Mesendoderm (in vitro differentiated cells): Measurements from ENCODE around the gene SLC23A2.
"Not testable (repeated sequence)": the region's sequence is repeated elsewhere in the genome, so short reads cannot be mapped to it uniquely, and the experiment has no call there.

Experiments used
- DNase-seq: peaks from one replicate; pipeline ENCODE4 v3.0.0; 2013
- H2AK5ac ChIP-seq: 2 replicates; pipeline ENCODE4 v1.6.1; 2013; ENCODE audit warnings: low read length, inconsistent platforms
- H2BK120ac ChIP-seq: 2 replicates; pipeline ENCODE4 v1.6.1; 2013; ENCODE audit warnings: low read depth, mild to moderate bottlenecking, low read length, moderate library complexity, mixed read lengths
- H2BK15ac ChIP-seq: replicated peaks from 2 replicates; pipeline ENCODE4 v1.6.1; 2013; ENCODE audit warnings: low read depth, mild to moderate bottlenecking, moderate library complexity
- H2BK5ac ChIP-seq: 2 replicates; pipeline ENCODE4 v1.6.1; 2013; ENCODE audit warnings: low read length, inconsistent platforms
- H3K18ac ChIP-seq: 2 replicates; pipeline ENCODE4 v1.6.1; 2013; ENCODE audit warnings: mild to moderate bottlenecking, low read length, mixed read lengths
- H3K23ac ChIP-seq: one replicate; pipeline ENCODE4 v1.6.1; 2013; ENCODE audit warnings: low read length
- H3K27ac ChIP-seq: 2 replicates; pipeline ENCODE4 v1.5.1; 2013; ENCODE audit warnings: low read depth, mild to moderate bottlenecking, inconsistent platforms, low read length, moderate library complexity
- H3K27me3 ChIP-seq: 2 replicates; pipeline ENCODE4 v1.6.1; 2013; ENCODE audit warnings: low read length, control low read depth, mild to moderate bottlenecking, inconsistent platforms; ENCODE audit not compliant: insufficient read depth, poor library complexity
- H3K36me3 ChIP-seq: 2 replicates; pipeline ENCODE4 v1.6.1; 2013; ENCODE audit warnings: low read length, inconsistent platforms; ENCODE audit not compliant: control insufficient read depth, insufficient read depth
- H3K4ac ChIP-seq: one replicate; pipeline ENCODE4 v1.6.1; 2013; ENCODE audit warnings: low read depth, mild to moderate bottlenecking, low read length, moderate library complexity
- H3K4me1 ChIP-seq: 2 replicates; pipeline ENCODE4 v1.6.1; 2013; ENCODE audit warnings: low read depth, low read length, inconsistent platforms; ENCODE audit not compliant: control insufficient read depth
- H3K4me2 ChIP-seq: 2 replicates; pipeline ENCODE4 v1.6.1; 2013; ENCODE audit warnings: low read length
- H3K4me3 ChIP-seq: 2 replicates; pipeline ENCODE4 v1.5.1; 2013; ENCODE audit warnings: mild to moderate bottlenecking, low read length
- H3K56ac ChIP-seq: one replicate; pipeline ENCODE4 v1.6.1; 2013; ENCODE audit warnings: low read length
- H3K79me1 ChIP-seq: 2 replicates; pipeline ENCODE4 v1.6.1; 2013; ENCODE audit warnings: low read length, inconsistent platforms
- H3K79me2 ChIP-seq: 2 replicates; pipeline ENCODE4 v1.6.1; 2013; ENCODE audit warnings: mild to moderate bottlenecking, low read length; ENCODE audit not compliant: control insufficient read depth, insufficient read depth
- H3K9ac ChIP-seq: 2 replicates; pipeline ENCODE4 v1.6.1; 2013; ENCODE audit warnings: low read length, inconsistent platforms
- H4K5ac ChIP-seq: one replicate; pipeline ENCODE4 v1.6.1; 2013; ENCODE audit warnings: low read length
- H4K8ac ChIP-seq: one replicate; pipeline ENCODE4 v1.6.1; 2013; ENCODE audit warnings: low read depth, mild to moderate bottlenecking, control low read depth, low read length, moderate library complexity
- WGBS: extraction: QIAGEN DNeasy Blood & Tissue Kit; methylation state at CpG from one replicate; pipeline ENCODE4 v1.1.7; 2013; ENCODE audit warnings: low lambda C conversion rate, missing lambda C conversion rate; ENCODE audit not compliant: insufficient coverage; ENCODE audit errors: extremely low coverage; 5-methylcytosine and 5-hydroxymethylcytosine counted together

The SLC23A2 gene

DNA sequence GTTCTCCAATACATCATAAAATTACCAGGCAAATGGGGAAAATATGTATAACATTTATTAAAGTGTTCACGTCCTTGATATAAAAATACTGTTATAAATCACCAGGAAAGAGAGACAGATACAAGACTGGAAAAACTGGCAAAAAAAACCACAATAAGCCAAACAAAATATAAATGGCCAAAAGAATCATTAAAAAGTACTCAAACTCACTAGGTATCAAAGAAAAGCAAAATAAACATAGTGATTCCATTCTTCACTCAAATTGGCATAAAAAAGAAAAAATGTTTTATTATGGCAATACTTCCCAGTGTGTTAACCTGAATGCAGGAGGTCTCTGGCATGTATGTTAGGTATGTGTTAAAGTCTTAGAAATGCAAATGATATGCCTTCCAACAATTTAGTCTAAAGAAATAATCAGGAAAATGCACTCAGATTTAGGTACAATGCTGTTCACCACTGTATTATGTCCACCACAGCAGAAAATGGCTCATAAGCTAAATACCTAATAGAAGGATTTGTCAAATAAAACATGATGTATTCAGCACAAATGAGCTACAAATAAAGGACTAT, 21.4 kb downstream of the SLC23A2 start:
- no peaks in the 10 kb centered on the region for H3K27me3 ChIP-seq
- no peak overlapping the region for H2AK5ac ChIP-seq
- H3K18ac ChIP-seq, result no peak overlapping the region
- no peak overlapping the region for H4K5ac ChIP-seq
- no peaks in the 10 kb centered on the region for H3K4me1 ChIP-seq
- H3K27ac ChIP-seq, result no peak overlapping the region
- no peak for DNase-seq
- no peak overlapping the region for H4K8ac ChIP-seq
- no peak overlapping the region for H2BK120ac ChIP-seq
- no peak overlapping the region for H3K23ac ChIP-seq
- no peak overlapping the region for H3K9ac ChIP-seq
- no peaks in the 10 kb centered on the region for H3K79me2 ChIP-seq
- no peak overlapping the region for H2BK15ac ChIP-seq
- H3K4me3 ChIP-seq, result no peak overlapping the region
- no peaks in the 10 kb centered on the region for H3K79me1 ChIP-seq
- no peaks in the 10 kb centered on the region for H3K36me3 ChIP-seq
- WGBS, result no CpG with 5 or more reads among the region's 1 CpG
- no peak overlapping the region for H3K4me2 ChIP-seq
- H3K56ac ChIP-seq, result no peak overlapping the region
- H3K4ac ChIP-seq, result no peak overlapping the region
- H2BK5ac ChIP-seq, result no peak overlapping the region

DNA sequence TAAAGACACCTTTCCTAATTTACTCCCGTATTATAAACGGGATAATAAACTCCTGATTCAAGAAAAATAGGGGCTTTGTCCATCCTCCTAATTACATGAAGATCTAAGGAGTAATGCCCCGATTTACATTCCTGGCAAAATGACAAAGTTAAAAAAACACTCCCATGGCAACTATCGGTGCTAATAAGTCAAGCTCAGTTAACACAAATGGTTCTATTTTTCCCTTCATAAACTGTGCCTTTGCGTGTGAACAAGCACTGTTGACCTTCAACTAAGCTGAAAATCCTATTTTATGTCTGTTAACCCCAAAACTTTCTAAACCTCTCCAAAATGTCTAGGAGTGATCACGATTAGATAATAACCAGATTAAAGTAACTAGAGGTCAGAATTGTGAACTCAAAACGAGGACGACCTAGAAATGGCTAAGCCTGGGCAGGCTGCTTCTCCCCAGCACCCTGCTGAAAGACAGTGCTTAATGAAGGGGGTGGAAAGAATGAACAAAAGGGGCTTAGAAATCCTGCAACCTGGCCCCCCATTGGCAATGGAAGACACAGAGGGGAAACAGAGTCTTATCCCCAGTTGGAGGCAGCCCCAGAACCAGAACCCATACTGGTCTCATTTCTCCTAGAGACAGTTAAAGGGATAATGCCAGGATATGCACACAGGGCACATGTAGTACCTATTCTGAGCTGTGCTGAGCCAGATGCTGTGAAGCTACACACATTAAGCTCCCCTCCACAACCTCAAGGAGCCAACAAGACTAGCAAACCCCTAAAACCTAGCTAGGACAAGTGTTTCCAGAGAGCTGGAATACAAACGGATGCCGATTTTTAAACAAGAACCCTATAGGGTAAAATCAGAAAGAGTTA, 23.0 kb downstream of the SLC23A2 start:
- no peak overlapping the region for H3K4me2 ChIP-seq
- H3K4ac ChIP-seq, result no peak overlapping the region
- H3K4me1 ChIP-seq, result no peaks in the 10 kb centered on the region
- peaks cover 1% of the 10 kb centered on the region for H3K79me1 ChIP-seq
- H3K18ac ChIP-seq, result peak overlapping the region; percentile 3
- H3K56ac ChIP-seq, result no peak overlapping the region
- no peak overlapping the region for H3K23ac ChIP-seq
- no CpG with 5 or more reads among the region's 10 CpGs for WGBS
- no peak overlapping the region for H2BK120ac ChIP-seq
- H3K4me3 ChIP-seq, result no peak overlapping the region
- H2BK15ac ChIP-seq, result no peak overlapping the region
- no peak overlapping the region for H2BK5ac ChIP-seq
- H3K27me3 ChIP-seq, result no peaks in the 10 kb centered on the region
- H3K27ac ChIP-seq, result no peak overlapping the region
- DNase-seq, result no peak
- H4K8ac ChIP-seq, result no peak overlapping the region
- H3K79me2 ChIP-seq, result no peaks in the 10 kb centered on the region
- H3K9ac ChIP-seq, result no peak overlapping the region
- no peaks in the 10 kb centered on the region for H3K36me3 ChIP-seq
- H4K5ac ChIP-seq, result no peak overlapping the region
- H2AK5ac ChIP-seq, result no peak overlapping the region

DNA sequence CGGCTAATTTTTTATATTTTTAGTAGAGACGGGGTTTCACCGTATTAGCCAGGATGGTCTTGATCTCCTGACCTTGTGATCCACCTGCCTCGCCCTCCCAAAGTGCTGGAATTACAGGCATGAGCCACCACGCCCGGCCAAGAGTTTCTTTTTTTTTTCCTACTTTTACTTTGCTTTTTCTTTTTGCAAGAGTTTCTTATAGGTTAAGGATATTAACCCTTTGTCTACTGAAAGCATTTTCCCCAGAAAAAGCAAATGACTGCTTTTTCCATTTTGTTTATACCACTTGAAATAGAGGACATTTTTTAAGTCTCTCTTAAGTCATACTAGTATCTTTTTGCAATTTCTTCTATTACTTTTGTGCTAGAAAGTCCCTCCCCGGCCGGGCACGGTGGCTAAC, 25.3 kb downstream of the SLC23A2 start:
- not testable (repeated sequence) for H3K4me2 ChIP-seq, H3K27me3 ChIP-seq, H3K79me1 ChIP-seq, H3K79me2 ChIP-seq, H4K5ac ChIP-seq, DNase-seq, H3K27ac ChIP-seq, H3K36me3 ChIP-seq, H3K9ac ChIP-seq, H3K4me3 ChIP-seq, H3K4ac ChIP-seq, H3K18ac ChIP-seq, H2BK5ac ChIP-seq, H3K4me1 ChIP-seq, H4K8ac ChIP-seq, H2AK5ac ChIP-seq, H3K56ac ChIP-seq, H2BK15ac ChIP-seq, H2BK120ac ChIP-seq, H3K23ac ChIP-seq
- no CpG with 5 or more reads among the region's 9 CpGs for WGBS

DNA sequence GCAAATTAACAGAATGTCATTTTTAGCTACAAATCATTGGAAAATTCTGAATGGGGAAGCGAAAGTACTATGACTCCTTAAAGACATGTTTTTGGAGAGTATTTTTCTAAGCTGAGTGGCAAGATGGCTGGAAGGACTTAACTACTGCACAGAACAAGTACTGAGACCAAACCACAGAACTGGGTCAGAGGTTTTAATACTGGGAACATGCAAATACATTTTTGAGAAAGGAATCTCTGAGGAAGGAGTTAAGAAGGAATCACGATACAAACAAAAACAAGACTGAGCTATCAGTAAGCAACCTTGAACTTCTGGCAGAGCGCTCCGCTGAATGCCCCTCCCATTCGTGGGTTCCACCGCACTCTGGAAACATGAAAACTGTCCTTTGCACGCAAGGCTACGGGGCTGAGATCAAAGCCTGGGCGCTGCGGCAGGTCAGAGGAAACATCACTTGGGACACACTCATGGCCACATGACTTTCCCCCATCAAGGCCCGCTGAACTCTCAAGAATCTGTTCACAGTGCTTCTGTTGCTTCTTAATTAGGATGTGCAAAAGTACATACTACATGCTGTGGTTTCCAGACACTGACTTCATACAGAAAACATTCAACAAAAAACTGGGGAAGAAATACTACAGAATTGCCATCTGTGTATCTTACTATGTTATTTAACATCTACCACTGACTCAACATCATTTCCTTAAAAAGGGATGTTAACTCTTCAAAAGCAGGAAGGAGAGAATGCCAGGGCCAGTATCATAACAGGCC, 27.8 kb downstream of the SLC23A2 start:
- no peak overlapping the region for H3K27ac ChIP-seq
- no peaks in the 10 kb centered on the region for H3K79me2 ChIP-seq
- H3K27me3 ChIP-seq, result no peaks in the 10 kb centered on the region
- no peak overlapping the region for H2BK120ac ChIP-seq
- no peak overlapping the region for H3K4ac ChIP-seq
- no peaks in the 10 kb centered on the region for H3K36me3 ChIP-seq
- H2AK5ac ChIP-seq, result no peak overlapping the region
- H2BK15ac ChIP-seq, result no peak overlapping the region
- no peaks in the 10 kb centered on the region for H3K4me1 ChIP-seq
- H4K8ac ChIP-seq, result no peak overlapping the region
- no CpG with 5 or more reads among the region's 11 CpGs for WGBS
- H2BK5ac ChIP-seq, result no peak overlapping the region
- H3K4me2 ChIP-seq, result no peak overlapping the region
- no peak overlapping the region for H3K9ac ChIP-seq
- peaks cover 1% of the 10 kb centered on the region for H3K79me1 ChIP-seq
- no peak overlapping the region for H3K56ac ChIP-seq
- no peak for DNase-seq
- H3K23ac ChIP-seq, result no peak overlapping the region
- H3K18ac ChIP-seq, result no peak overlapping the region
- H4K5ac ChIP-seq, result no peak overlapping the region
- no peak overlapping the region for H3K4me3 ChIP-seq

DNA sequence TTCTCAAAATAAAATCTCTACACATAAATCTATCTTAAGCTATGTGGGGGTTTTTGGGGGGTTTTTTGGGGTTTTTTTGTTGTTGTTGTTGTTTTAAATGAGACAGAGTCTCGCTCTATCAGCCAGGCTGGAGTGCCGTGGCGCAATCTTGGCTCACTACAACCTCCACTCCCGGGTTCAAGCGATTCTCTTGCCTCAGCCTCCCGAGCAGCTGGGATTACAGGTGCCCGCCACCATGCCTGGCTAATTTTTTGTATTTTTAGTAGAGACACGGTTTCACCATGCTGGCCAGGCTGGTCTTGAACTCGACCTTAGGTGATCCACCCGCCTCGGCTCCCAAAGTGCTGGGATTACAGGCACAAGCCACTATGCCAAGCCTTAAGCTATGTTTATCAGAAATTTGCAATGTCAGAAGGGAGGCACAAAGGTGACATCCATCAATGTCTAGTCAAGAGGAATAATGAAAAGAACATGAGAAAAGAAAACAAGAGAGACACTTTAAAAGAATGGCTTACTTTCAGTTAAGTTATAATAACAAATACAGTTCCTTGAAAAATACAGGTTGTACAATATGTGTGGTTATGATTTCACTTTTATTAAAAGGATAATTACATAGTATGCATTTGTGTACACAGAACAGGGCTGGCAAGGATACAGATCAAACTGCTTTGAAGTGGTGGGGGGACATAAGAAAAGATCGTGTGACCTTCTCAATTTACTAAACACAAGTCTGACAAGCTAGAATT, 28.6 kb downstream of the SLC23A2 start:
- no peaks in the 10 kb centered on the region for H3K4me1 ChIP-seq
- no peak overlapping the region for H3K18ac ChIP-seq
- H3K4me3 ChIP-seq, result no peak overlapping the region
- no peak overlapping the region for H4K5ac ChIP-seq
- no peak overlapping the region for H3K23ac ChIP-seq
- no peak overlapping the region for H2BK15ac ChIP-seq
- no CpG with 5 or more reads among the region's 12 CpGs for WGBS
- no peak overlapping the region for H2BK120ac ChIP-seq
- no peak overlapping the region for H3K4me2 ChIP-seq
- no peaks in the 10 kb centered on the region for H3K27me3 ChIP-seq
- no peak overlapping the region for H2BK5ac ChIP-seq
- H3K79me2 ChIP-seq, result no peaks in the 10 kb centered on the region
- no peak overlapping the region for H3K4ac ChIP-seq
- H2AK5ac ChIP-seq, result no peak overlapping the region
- no peak overlapping the region for H4K8ac ChIP-seq
- H3K27ac ChIP-seq, result no peak overlapping the region
- peaks cover 1% of the 10 kb centered on the region for H3K79me1 ChIP-seq
- H3K9ac ChIP-seq, result no peak overlapping the region
- no peaks in the 10 kb centered on the region for H3K36me3 ChIP-seq
- DNase-seq, result no peak
- no peak overlapping the region for H3K56ac ChIP-seq
